ENCODE results near the gene ZDHHC14.
"Not testable (repeated sequence)": the region's sequence is repeated elsewhere in the genome, so short reads cannot be mapped to it uniquely, and the experiment has no call there.

The ZDHHC14 gene

DNA sequence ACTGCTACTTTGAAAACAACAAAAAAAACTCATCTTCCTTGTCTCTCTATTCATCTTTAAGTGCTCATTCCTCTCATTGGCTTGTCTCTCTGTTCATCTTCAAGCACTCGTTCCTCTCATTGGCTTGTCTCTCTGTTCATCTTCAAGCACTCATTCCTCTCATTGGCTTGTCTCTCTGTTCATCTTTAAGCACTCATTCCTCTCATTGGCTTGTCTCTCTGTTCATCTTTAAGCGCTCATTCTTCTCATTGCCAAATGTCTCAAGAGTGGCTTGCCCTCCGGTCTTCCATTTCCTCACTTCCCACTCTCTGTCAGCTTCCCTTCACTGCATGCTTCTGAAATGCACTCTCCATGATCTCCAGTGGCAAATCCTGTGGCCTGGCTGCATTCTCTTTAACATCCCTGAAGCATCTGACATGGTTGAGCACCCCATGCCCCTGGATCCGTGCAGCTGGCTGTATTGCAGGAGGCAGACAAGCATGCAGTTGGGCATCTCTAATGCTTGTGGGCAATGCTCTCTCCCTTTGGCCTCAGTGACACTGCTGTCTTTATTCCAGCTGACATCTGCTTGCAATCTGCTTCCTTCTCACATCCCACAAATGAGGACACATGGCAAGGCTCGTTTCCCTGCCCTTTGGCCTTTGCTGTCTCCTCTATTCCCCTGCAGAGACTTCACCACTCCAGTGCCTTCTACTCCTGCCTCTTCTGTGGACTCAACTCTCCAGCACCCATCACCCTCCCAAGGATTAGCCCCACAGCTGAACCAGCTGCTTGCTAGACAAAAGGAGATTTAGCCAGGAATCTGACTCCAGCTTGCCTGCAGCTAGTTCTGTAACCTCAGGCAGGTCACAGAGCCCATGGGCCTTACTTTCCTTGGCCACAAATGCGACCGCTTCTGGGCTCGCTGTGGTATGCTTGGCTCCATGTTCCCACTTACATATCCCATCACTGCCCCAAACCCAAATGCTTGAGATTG is 298.9 kb downstream of the ZDHHC14 start:
- no peak for DNase-seq

- no peak for DNase-seq
Measured at GRCh38 chr6:157681041-157681650, 300.2 kb downstream of the ZDHHC14 start.

DNA sequence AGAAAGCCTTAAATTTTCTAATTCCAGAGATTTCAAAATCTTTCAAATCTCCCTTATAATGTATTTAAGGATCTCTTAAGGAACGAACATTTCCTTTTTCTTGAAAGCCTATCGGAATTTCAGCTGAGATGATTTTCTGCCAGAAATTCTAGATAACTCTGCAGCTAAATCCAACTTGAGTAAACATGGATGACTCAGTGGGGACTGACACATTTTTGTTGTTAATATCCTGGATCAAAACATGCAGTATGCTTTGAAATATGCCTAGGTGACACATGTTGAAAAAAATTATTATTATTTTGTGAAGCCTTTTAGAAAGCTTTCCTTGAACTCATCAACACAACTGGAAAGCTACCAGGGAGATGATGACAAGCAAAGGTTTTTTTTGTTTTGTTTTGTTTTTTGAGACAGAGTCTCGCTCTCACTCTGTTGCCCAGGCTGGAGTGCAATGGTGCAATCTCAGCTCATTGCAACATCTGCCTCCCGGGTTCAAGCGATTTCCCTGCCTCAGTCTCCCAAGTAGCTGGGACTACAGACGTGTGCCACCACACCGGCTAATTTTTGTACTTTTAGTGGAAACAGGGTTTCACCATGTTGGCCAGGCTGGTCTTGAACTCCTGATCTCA is 302.0 kb downstream of the ZDHHC14 start:
- no peak for DNase-seq

GRCh38 chr6:157683707-157684106 is 302.7 kb downstream of the ZDHHC14 start:
- no peak for DNase-seq

- no peak for DNase-seq
Measured at GRCh38 chr6:157684620-157685299, 303.8 kb downstream of the ZDHHC14 start.

GRCh38 chr6:157685596-157686280 is 304.7 kb downstream of the ZDHHC14 start:
- DNase-seq = no peak

DNA sequence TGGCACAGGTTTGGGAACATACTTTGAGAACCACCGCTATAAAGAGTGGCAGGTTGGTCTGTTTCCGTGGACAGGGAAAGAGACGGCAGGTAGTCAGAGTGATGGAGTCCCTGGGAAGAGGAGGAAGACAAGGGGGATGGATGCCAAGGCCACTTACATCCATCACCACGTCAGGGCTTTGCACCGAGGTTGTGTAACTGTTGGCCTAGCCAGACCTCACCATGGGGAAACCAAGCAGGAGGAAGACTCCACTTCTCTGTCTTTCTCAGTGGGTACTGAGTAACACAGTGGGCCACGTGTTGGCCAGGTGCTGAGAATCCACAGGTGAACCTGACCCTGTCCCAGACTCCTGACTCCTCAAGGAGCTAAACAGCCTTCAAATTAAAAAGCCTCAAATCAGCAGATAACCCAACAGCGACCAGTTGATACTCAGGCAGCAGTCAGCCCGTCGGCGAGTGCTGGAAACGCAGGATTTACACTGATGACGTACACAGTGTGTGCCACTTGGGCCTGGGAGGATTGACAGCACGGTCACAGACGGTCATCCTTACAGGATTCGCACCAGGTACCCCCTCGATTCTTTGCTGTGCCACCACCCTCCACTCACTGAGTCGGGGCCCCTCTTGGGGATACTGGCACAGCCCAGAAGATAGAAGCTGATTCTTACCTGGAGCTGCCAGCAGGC is 307.4 kb downstream of the ZDHHC14 start:
- no peak for DNase-seq

DNA sequence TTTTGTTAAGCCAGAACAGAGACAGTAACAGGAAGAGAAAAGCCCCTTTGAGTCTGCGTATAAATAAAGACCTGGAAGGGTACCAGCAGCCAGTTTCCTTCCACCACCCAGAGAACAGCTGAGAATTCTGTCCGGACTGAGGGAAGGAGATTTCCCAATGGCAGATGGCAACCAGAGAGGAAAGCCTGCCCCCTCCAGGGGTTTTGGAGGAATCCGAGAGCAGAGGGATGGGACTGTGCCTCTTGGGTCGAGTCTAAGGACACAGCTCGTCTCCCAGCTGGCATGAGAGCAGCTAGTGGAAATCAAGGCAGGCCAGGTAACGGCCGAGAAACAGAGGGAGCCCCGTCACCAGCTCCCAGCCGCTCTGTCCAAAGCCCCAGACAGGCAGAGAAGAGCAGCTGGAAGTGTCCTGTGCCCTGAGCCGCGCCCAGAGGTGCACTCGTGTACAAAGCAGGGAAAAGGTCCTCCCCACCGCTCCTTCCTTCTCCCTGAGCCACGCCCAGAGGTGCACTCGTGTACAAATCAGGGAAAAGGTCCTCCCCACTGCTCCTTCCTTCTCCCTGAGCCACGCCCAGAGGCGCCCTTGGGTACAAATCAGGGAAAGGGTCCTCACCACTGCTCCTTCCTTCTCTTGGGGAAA is 308.1 kb downstream of the ZDHHC14 start:
- DNase-seq = no peak

DNA sequence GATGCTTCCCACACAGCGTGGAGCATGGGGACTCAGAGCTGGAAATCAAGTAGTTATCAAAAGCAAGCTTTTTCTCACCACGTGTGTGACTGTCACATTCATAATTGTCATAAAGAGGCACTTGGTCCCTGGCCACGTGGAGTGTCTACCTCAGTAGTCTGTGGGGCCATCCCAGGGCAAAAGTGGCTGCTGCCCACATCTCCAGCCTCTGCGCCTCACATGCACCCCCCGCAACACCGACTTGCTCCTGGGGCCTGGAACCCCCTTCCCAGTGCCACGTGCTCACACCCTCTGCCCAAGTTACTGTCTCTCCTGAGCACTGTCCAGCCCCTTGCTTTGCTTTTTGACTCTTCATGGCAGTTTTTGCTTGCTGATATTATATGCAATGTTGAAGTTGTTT is 308.9 kb downstream of the ZDHHC14 start:
- DNase-seq = no peak

- DNase-seq = no peak
Measured at GRCh38 chr6:157690441-157691210, 309.6 kb downstream of the ZDHHC14 start.

- not testable (repeated sequence) for DNase-seq
Measured at GRCh38 chr6:157691621-157692020, 310.6 kb downstream of the ZDHHC14 start.

- DNase-seq = no peak
Measured at GRCh38 chr6:157693867-157694266, 312.9 kb downstream of the ZDHHC14 start.

GRCh38 chr6:157695301-157696040 is 314.5 kb downstream of the ZDHHC14 start:
- no peak for DNase-seq

DNA sequence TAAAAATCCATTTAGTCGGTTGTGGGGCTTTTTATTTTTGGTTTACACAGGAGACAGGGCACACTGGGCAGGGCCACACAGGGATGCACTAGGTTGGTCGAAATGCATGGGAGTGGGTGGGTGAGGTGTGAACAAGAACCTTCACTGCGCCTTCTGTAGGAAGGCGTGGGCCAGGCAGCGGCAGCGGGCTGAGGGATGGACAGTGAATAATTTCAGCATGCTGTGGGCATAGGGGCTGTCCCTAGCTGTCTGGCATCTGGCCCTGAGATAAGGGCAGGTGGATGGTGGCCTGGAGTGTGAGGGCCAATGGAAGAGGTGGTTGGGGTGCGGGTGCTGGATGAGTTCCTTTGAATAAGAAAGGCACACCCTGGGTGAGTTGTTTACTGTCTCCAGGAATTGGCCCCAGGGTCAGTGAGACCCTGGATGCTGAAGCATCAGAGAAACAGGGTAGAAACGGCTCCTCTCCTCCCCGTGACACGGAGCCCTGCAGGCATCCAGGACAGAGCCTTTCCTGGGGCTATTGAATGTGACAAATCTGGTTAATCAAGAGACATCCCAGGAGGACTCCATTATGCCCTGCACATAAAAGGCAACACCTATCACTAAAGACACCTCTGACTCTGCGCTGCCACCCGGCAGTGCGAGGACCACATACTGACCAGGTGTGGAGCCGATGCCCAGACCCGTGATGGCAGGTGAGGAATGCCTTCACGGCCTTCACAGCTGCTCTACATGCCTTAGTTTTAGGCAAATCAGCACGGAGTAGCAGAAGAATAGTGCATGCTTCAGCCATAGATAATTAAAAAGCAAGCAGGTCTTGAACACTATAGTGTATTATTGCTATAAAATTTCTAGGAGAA is 319.0 kb downstream of the ZDHHC14 start:
- DNase-seq = no peak

DNA sequence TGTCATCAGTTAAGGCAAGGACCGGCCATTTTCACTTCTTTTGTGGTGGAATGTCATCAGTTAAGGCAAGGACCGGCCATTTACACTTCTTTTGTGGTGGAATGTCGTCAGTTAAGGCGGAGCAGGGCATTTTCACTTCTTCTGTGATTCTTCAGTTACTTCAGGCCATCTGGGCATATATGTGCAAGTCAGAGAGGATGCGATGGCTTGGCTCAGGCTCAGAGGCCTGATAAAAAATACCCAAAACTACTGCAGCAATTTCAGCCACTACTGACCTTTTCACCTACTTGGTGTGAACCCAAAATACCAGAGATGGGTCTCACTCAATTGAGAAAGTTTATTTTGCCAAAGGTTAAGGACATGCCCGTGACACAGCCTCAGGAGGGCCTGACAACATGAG is 325.4 kb downstream of the ZDHHC14 start:
- DNase-seq = not testable (repeated sequence)

DNA sequence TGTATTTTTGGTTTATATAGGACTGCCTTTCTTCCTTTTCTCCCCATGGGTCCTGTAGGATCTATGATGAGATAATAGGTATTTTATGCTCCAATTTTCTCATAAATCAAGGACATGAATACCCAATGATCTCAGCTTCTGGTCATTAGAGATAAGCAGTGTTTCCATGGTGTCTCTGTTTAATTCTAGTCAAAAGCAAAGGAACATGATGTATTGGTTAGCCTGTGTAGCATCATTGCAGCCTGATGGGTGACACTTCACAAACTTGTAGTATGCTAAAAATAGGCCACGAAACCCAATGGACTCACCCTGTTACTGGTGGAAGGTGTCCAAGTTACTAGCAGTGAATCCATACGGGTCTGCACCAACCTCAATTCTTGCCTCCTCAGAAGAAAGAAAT is 325.9 kb downstream of the ZDHHC14 start:
- DNase-seq = no peak

GRCh38 chr6:157707576-157707975 is 326.6 kb downstream of the ZDHHC14 start:
- DNase-seq = no peak

GRCh38 chr6:157708239-157708638 is 327.2 kb downstream of the ZDHHC14 start:
- no peak for DNase-seq

GRCh38 chr6:157708933-157709332 is 327.9 kb downstream of the ZDHHC14 start:
- DNase-seq = no peak
